ENCODE results near the gene FRMD6.

DNA sequence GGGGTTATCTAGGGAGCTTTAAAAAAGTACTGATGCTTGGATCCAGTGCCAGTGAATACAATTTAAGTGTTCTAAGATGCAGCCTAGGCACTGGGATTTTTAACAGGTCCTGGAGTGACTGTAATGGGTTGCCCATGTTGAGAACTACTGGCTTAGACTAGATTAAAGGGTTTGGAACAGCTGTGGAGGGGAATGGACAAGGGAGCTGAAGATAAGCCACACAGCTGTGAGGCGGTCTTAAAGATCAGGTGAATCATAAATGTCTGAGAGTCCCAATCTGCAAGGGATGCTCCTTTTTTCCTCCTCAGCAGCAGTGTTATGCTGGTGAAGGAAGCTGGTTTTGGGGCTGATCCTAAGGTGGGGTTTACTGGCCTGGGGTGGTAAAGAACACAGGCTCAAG lies 35.5 kb upstream of the FRMD6 start:
- TF ChIP-seq ZNF274 (IDR thresholded peaks at IDR 0.05; ENCODE audit: low read depth, low read length), result no peak
- no peak for TF ChIP-seq YY1 (IDR thresholded peaks at IDR 0.05; ENCODE audit: insufficient read depth, insufficient read length)
